ENCODE results near the gene CSNK2B.

CSNK2B gene

DNA sequence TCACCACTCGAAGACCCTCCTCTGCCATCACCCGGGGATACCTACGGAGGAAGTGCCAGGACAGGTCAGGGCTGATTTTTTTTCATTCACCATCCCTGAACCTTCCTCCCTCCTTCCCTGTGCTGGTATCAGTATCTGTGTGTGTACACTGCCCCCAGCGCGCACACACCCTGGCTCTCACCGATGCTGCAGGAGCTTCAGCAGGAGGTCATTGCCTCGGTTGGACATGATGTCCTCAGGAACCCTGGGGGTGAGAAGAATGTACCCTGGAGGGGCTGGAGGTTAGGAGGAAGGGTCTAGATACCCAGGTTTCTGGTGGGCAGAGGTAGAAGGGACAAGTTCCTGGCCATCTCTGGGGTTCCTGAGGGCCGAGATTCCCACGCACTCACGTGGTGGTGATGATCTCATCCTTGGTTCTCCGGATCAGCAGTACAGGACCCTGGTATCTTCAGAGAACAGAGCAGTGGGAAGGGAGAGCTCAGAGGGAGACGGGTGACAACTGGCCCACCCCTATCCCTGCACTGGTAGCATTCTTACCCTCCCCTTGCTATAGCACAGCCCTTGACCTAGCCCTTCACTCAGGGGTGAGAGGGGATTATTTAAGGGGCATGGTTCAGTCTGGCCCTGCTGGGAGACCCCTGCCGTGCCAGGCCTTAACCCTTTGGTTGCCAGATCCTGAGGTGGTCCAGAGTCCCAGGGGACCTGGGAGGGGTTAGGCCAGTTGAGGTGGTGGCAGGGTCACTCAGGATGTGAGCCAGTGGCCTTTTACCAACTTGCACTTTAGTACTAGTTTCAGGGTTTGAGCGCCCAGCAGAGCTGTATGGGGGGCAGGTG lies 22.2 kb downstream of the CSNK2B start:
- no peak for DNase-seq (ENCODE audit: low read depth)
- TF ChIP-seq, protein P1, sequence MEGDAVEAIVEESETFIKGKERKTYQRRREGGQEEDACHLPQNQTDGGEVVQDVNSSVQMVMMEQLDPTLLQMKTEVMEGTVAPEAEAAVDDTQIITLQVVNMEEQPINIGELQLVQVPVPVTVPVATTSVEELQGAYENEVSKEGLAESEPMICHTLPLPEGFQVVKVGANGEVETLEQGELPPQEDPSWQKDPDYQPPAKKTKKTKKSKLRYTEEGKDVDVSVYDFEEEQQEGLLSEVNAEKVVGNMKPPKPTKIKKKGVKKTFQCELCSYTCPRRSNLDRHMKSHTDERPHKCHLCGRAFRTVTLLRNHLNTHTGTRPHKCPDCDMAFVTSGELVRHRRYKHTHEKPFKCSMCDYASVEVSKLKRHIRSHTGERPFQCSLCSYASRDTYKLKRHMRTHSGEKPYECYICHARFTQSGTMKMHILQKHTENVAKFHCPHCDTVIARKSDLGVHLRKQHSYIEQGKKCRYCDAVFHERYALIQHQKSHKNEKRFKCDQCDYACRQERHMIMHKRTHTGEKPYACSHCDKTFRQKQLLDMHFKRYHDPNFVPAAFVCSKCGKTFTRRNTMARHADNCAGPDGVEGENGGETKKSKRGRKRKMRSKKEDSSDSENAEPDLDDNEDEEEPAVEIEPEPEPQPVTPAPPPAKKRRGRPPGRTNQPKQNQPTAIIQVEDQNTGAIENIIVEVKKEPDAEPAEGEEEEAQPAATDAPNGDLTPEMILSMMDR (IDR thresholded peaks at IDR 0.05; ENCODE audit: control insufficient read depth, insufficient read depth, low read depth, low read length, missing control alignments), result no peak
- H3K4me3 ChIP-seq (ENCODE audit: control insufficient read depth, low read depth, low read length), result no peak overlapping the region

DNA sequence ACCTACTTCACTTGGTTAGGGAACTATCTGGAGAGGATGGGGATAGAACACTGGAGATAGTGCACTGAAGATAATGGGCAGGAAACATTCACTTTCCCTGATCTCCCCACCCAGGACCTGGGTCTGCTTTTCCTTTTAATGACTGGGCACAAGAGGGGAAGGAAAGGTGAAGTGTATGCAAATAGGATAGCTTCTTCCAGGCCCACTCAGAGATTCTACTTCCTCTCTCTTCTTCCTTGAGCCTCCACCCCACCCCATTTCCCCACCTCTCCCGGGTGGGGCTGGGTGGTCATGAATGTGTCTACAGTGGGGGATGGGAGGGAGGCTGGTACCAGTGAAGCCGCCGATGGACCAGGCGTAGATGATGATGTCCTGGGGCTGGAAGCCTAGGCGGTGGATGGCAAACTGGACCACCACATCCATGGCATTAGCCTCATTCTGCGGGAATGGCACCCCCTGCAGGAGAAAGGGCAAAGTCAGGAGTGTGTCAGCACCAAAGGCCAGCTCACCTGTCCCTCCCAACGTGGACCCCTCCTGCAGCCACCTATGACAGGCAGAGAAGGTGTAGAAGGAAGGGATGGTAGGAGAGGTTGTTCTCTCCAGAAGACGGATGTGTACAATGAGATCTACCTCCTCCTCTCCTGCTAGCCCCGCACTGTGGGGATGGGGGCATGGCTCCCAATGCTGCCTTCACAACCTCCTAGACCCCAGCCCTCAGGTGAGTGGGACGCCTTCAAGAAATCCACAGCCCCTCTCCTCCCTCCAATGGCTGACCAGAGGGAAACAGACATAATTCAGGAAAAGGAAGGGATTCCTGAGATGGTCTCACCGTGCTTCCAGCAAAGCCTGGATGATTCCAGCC lies 23.6 kb downstream of the CSNK2B start:
- H3K4me3 ChIP-seq (ENCODE audit: control insufficient read depth, low read depth, low read length), result no peak overlapping the region
- TF ChIP-seq, protein P1 (IDR thresholded peaks at IDR 0.05; ENCODE audit: control insufficient read depth, insufficient read depth, low read depth, low read length, missing control alignments), result peak; percentile 59
- DNase-seq (ENCODE audit: low read depth), result no peak

DNA sequence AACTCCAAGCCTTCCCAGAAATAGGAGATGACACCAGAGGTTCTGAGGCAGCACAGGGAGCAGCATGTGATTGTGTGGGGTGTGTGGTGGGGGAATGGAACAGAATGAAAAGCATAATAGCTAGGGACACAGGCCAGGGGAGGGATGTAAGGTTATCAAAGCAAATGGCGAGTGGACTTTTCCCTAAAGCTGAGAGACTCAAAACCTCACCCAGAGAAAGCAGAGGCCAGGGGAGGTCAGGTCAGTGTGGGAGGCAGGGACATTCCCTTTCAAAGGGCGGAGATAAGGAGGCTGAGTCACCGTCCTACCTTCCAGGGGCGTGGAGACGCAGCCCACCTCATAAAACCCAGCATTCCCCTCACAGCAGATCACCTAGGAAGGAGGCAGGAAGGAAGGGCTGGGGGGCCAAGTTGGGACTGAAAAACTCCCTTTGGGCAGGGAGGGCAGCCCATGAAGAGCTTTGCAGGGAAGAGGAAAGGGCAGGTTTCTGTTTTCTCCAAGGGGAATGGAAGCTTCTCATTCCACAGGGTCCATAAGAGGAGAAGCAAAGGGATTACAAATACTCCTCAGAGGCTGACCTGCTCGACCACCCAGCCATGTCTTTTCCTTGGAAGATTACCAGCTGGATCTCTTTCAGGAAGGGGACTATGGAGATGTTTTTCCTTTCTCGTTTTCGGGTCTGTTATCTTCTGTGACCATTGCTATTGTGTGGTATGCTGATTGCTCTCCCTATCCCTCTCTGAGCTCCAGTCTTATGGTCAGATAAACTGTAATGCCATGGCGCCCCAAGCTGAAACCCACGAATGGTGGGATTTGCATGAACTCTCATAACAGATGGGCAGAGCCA lies 24.6 kb downstream of the CSNK2B start:
- TF ChIP-seq, protein P1 (IDR thresholded peaks at IDR 0.05; ENCODE audit: control insufficient read depth, insufficient read depth, low read depth, low read length, missing control alignments), result no peak
- no peak for DNase-seq (ENCODE audit: low read depth)
- H3K4me3 ChIP-seq (ENCODE audit: control insufficient read depth, low read depth, low read length), result no peak overlapping the region

GRCh38 chr6:31691078-31691463 lies 25.2 kb downstream of the CSNK2B start:
- DNase-seq (ENCODE audit: low read depth), result no peak
- H3K4me3 ChIP-seq (ENCODE audit: control insufficient read depth, low read depth, low read length), result no peak overlapping the region
- TF ChIP-seq, protein P1 (IDR thresholded peaks at IDR 0.05; ENCODE audit: control insufficient read depth, insufficient read depth, low read depth, low read length, missing control alignments), result no peak

- no peak for DNase-seq (ENCODE audit: low read depth)
- TF ChIP-seq, protein P1 (IDR thresholded peaks at IDR 0.05; ENCODE audit: control insufficient read depth, insufficient read depth, low read depth, low read length, missing control alignments), result no peak
- no peak overlapping the region for H3K4me3 ChIP-seq (ENCODE audit: control insufficient read depth, low read depth, low read length)
Measured at GRCh38 chr6:31691564-31692108, 25.8 kb downstream of the CSNK2B start.

DNA sequence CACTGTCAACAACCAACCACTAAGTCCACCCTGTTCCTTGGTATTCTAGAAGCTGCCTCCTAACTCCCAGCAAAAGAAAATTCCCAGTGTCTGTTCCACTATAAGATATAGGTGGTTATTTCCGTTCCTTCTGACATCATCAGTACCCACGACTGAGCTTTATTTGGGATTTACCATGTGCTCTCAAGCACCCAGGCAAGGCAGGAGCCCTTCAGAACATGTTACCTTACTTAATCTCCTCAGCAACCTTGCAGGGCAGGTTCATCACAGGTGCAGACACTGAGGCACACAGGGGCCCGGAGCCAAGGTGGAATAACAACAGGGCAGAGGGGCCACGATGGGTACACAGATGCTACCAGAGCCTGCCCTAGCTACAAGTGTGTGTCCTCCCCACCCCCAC lies 26.5 kb downstream of the CSNK2B start:
- TF ChIP-seq, protein P1 (IDR thresholded peaks at IDR 0.05; ENCODE audit: control insufficient read depth, insufficient read depth, low read depth, low read length, missing control alignments), result no peak
- no peak for DNase-seq (ENCODE audit: low read depth)
- H3K4me3 ChIP-seq (ENCODE audit: control insufficient read depth, low read depth, low read length), result no peak overlapping the region

All from AG09309 (cell line).